ENCODE results near the gene PPP1R13B.

PPP1R13B gene

GRCh38 chr14:103746701-103747100 is 100.7 kb downstream of the PPP1R13B start:
- H3K4me3 ChIP-seq (ENCODE audit: low read length) = no peak overlapping the region
- TF ChIP-seq ZNF274 (IDR thresholded peaks at IDR 0.05; ENCODE audit: low read depth, low read length) = no peak

- H3K4me3 ChIP-seq (ENCODE audit: low read length) = no peak overlapping the region
- TF ChIP-seq ZNF274 (IDR thresholded peaks at IDR 0.05; ENCODE audit: low read depth, low read length) = no peak
Measured at GRCh38 chr14:103745424-103745823, 102.0 kb downstream of the PPP1R13B start.

GRCh38 chr14:103744621-103745395 is 102.6 kb downstream of the PPP1R13B start:
- no peak for TF ChIP-seq ZNF274 (IDR thresholded peaks at IDR 0.05; ENCODE audit: low read depth, low read length)
- H3K4me3 ChIP-seq (ENCODE audit: low read length) = no peak overlapping the region

GRCh38 chr14:103743691-103744090 is 103.7 kb downstream of the PPP1R13B start:
- H3K4me3 ChIP-seq (ENCODE audit: low read length) = no peak overlapping the region
- no peak for TF ChIP-seq ZNF274 (IDR thresholded peaks at IDR 0.05; ENCODE audit: low read depth, low read length)

GRCh38 chr14:103742499-103743255 is 104.7 kb downstream of the PPP1R13B start:
- no peak overlapping the region for H3K4me3 ChIP-seq (ENCODE audit: low read length)
- no peak for TF ChIP-seq ZNF274 (IDR thresholded peaks at IDR 0.05; ENCODE audit: low read depth, low read length)

GRCh38 chr14:103741876-103742275 is 105.5 kb downstream of the PPP1R13B start:
- no peak overlapping the region for H3K4me3 ChIP-seq (ENCODE audit: low read length)
- no peak for TF ChIP-seq ZNF274 (IDR thresholded peaks at IDR 0.05; ENCODE audit: low read depth, low read length)

- H3K4me3 ChIP-seq (ENCODE audit: low read length) = no peak overlapping the region
- TF ChIP-seq ZNF274 (IDR thresholded peaks at IDR 0.05; ENCODE audit: low read depth, low read length) = no peak
Measured at GRCh38 chr14:103740991-103741689, 106.2 kb downstream of the PPP1R13B start.

- TF ChIP-seq ZNF274 (IDR thresholded peaks at IDR 0.05; ENCODE audit: low read depth, low read length) = no peak
- H3K4me3 ChIP-seq (ENCODE audit: low read length) = no peak overlapping the region
Measured at GRCh38 chr14:103739793-103740501, 107.4 kb downstream of the PPP1R13B start.

GRCh38 chr14:103739466-103739792 is 107.9 kb downstream of the PPP1R13B start:
- no peak for TF ChIP-seq ZNF274 (IDR thresholded peaks at IDR 0.05; ENCODE audit: low read depth, low read length)
- H3K4me3 ChIP-seq (ENCODE audit: low read length) = no peak overlapping the region

GRCh38 chr14:103738701-103739451 is 108.5 kb downstream of the PPP1R13B start:
- TF ChIP-seq ZNF274 (IDR thresholded peaks at IDR 0.05; ENCODE audit: low read depth, low read length) = no peak
- no peak overlapping the region for H3K4me3 ChIP-seq (ENCODE audit: low read length)

- no peak for TF ChIP-seq ZNF274 (IDR thresholded peaks at IDR 0.05; ENCODE audit: low read depth, low read length)
- no peak overlapping the region for H3K4me3 ChIP-seq (ENCODE audit: low read length)
Measured at GRCh38 chr14:103738166-103738565, 109.2 kb downstream of the PPP1R13B start.

- no peak for TF ChIP-seq ZNF274 (IDR thresholded peaks at IDR 0.05; ENCODE audit: low read depth, low read length)
- H3K4me3 ChIP-seq (ENCODE audit: low read length) = no peak overlapping the region
Measured at GRCh38 chr14:103737432-103738045, 109.8 kb downstream of the PPP1R13B start.
